DMS 273 treated with DMSO at 0.1 percent for 48 hours (cell line): ENCODE measurements around the gene RFX3.
A peak's percentile ranks its signal among the peaks of the same experiment; 100 is the strongest.

Experiments
- DNase-seq: peaks from one replicate; lab custom pipeline; 2025; lab: John Stamatoyannopoulos, UW

RFX3 gene

GRCh38 chr9:3205421-3206095 lies 320.2 kb downstream of the RFX3 start:
- peak; percentile 53 for DNase-seq

DNA sequence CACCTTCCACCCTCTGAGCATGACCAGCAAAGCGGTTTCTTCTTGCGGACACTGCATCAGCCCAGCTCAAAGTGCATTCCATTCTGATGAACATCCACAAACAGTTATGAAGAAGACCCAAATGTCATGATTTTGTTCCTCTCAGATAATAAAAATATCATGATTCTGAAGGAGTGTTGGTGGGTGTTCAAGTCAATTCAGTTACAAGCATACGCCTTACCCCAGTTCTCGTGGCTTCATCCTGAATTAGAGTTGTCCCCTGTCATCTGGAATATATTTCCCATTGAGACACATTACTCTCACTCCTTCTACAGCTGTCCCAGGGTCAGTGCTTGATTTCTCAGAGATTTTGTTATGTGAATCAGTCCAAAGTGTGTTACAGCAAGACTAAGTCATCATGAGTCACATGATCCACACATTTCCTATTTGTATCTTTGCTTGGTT lies 325.4 kb downstream of the RFX3 start:
- no peak for DNase-seq

GRCh38 chr9:3193791-3194190 lies 332.0 kb downstream of the RFX3 start:
- DNase-seq, result no peak

DNA sequence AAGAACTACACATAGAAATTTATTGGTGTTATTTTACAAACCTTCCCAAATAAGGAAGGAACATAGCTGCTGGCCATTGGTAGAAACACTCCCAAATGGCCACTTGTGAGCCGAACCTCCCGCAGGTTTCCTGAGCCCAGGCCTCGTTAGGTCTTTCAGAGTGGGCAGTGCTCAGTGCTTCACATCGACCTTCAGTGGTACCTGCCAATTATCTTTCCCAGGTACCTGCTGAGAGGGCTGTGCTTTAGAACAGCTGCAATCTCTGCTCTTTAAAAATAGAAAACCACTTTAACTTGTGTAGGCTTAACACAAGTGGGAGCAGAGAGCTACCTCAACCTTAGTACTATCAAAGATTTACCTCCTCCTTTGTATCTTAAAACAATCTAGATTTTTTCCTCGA lies 334.1 kb downstream of the RFX3 start:
- no peak for DNase-seq

DNA sequence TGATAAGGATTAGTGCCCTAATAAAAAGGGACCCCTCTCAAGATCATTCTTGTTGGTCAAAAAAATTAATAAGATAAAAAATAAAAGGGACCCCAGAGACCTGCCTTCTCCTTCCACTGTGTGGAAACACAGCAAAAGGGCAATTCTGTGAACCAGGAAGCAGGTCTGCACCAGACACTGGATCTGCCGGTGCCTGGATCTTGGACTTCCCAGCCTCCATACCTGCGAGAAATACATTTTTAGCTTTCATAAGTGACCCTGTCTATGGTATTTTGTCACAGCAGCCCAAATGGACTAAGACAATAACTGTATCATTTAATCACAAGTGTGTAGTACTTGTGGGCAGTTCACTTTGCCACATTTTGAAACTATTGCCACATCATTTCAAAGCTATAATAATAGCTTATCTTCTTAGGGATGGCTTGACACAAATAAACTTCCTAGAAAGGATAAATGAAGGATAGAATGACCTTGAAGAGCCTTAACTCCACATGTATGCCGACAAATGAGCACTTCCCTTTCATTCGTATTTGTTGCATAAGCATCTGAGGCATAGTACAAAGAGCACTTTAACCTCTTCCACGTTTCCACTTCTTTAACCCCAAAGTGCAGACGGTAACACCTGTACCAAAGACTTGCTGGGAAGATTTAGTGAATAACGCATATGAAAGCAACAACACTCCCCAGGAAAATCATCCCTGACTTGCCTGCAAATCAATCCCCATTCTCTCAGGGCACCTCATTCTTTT lies 336.5 kb downstream of the RFX3 start:
- DNase-seq, result no peak

DNA sequence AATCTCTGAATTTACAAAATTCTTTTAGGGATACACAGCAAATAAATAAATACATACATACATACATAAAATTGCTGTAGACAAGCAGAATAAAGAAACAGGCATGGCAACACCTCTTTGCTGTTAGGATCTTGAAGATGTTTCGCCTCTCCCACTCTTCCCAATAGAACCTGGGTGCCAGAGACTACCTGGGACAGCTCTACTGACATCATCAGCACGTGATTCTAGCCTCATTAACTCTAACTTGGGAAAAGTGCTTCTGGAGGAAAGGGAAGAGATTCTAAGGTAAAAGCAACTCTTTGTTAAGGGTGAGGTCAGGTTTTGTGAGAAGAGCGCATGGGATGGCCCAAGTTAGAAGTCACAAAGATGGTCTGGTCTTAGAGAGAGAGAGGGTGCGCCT lies 339.1 kb downstream of the RFX3 start:
- no peak for DNase-seq

DNA sequence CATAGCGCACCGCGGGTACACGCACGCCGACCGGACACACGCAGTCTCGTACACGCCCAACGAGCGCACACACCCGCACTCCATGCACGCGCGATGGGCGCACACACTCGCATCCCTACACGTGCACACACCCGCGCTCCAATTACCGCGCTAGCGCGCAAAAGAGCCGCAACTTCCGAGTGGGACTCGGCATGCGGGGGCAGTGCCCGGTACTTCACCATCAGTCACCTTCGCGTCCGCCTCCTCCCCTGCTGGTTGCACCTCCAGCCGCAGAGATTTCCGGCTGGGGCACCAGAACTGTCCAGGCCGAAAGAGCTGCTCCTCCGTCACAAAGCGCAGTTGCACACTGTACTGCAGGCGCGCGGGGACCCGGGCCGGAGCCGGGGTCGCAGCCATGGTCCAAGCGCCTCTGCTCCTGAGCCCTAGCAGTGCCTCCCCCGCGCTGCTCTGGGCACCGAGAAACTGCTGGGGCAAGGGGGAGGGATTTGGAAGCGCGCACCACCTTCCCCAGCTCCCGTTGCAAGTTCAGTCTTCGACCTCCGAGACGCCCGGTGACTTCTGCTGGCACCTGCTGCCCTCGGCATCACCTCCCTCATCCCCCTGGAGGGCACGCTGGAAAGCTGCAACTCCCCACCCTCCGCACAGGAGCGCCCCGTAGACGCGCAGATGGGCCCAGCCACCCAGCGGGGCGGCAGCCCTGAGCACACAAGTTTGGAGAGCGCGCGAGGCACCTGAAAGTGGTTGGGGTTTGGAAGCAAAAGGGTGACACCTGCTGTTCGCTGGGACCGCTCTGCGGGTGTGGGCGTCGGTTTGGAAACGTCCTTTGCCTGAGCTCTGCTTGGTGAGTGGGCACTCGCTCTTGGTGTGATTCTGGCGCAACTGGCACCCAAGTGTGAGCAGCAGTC lies 344.5 kb downstream of the RFX3 start:
- DNase-seq, result peak; percentile 65

DNA sequence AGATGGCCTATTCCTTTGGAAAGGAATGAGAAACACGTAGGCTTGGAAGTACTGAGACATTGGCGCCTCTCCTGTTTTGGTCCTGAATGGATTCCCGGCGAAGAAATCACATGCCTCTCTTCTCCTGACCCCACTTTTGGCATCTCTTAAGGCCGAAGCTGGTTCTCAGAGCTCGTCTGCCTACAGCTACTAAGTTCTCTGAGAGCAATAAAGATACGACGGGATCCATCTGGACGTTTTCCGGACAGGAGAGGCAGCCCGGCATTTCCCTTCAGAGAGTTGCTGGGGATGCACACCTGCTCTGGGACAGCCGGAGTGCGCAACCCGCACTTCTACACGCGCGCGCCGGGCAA lies 345.1 kb downstream of the RFX3 start:
- DNase-seq, result no peak

GRCh38 chr9:3179711-3180110 lies 346.1 kb downstream of the RFX3 start:
- DNase-seq, result no peak

DNA sequence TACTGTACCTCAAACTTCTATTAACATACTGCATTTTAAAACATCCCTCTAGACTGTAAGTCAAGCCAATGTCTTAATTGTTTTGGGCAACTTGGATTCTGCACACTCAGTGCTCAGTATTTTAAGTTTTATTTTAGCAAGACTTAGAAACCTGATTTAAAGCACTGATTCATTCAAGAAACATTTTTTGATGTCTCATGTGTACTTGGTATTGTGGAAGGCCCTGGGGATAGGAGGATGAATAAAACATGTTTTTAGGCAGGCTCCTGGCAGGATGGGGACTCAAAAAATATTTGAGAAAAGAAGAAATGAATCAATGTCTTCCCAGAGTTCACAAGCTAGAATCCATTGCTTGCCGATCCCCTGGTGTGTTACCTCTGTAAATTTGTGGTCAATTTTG lies 347.9 kb downstream of the RFX3 start:
- no peak for DNase-seq

- DNase-seq, result no peak
Observed at GRCh38 chr9:3177146-3177761, 348.5 kb downstream of the RFX3 start.

DNA sequence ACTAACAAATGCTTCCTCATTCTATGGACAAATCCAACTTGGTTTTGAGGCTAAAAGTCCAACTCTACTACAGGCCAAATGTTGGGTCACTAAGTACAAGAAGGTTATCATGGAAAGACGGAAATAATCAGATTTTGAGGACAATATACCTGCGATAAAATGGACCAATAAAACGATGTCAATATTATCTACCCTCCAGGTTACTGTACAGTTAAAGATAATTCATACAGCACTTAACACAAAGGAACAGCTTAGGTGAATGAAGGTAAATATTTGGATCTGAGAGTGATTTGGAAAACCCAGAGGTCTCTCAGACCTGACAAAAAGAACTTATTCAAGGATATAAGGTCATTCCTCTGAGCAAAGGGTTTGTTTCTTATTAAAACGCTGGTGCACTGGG lies 352.4 kb downstream of the RFX3 start:
- DNase-seq, result no peak

GRCh38 chr9:3170819-3171218 lies 355.0 kb downstream of the RFX3 start:
- no peak for DNase-seq
